Vagina (tissue), 2 donors: ENCODE results near the gene AP1G2.

ENCODE experiments used
- CTCF ChIP-seq, 3 experiments: fragments of 450-650 bp in 2 of 3; fragments of 200-600 bp in 1 of 3; sonication (generic) in 1 of 3; IDR thresholded peaks; one replicate each; pipeline ENCODE4 v1.5.1; 2017 to 2019; ENCODE audit warnings: antibody characterized with exemption in 3 of 3, mild to moderate bottlenecking in 2 of 3, moderate library complexity in 2 of 3
- POLR2A ChIP-seq, 2 donors: fragments of 450-650 bp; IDR thresholded peaks; one replicate each; pipeline ENCODE4 v1.6.1; 2017; ENCODE audit warnings: antibody characterized with exemption in 2 of 2, mild to moderate bottlenecking in 2 of 2, moderate library complexity in 2 of 2
- POLR2AphosphoS5 ChIP-seq, 2 donors: sonication (generic); formaldehyde crosslinking; IDR thresholded peaks; one replicate each; pipeline ENCODE4 v1.9.0; 2017; ENCODE audit warnings: antibody characterized with exemption in 2 of 2, mild to moderate bottlenecking in 2 of 2, low read depth in 1 of 2; ENCODE audit not compliant: insufficient read depth in 1 of 2

- TF ChIP-seq CTCF (IDR thresholded peaks at IDR 0.05) (no peak), POLR2AphosphoS5 (IDR thresholded peaks at IDR 0.05; ENCODE audit: insufficient read depth in 1 of 2, low read depth in 1 of 2) (no peak), POLR2A (IDR thresholded peaks at IDR 0.05) (no peak)
Measured at GRCh38 chr14:23550812-23551265, 16.8 kb downstream of the AP1G2 start.
